Right lobe of liver (tissue), 6 donors: ENCODE measurements around the gene NLRP13. TPM values are rescaled to one million over a fixed set of nuclear protein-coding genes. Genes with fewer than 3 reads are reported as not detected.

Experiments used
- ATAC-seq, 4 donors: fragments of 200-7000 bp; cut with Tn5 transposase; one replicate each; pipeline ENCODE4 v1.9.1; 2020; ENCODE audit warnings: mild to moderate bottlenecking in 4 of 4, moderate library complexity in 4 of 4
- DNase-seq, 3 donors: peaks; one replicate each; pipeline ENCODE4 v3.0.0-alpha.2; 2020
- H3K27ac ChIP-seq, 3 donors: fragments of 200-600 bp; one replicate each; pipeline ENCODE4 v1.8.0; 2022
- H3K27me3 ChIP-seq, 2 donors: fragments of 200-600 bp; one replicate each; pipeline ENCODE4 v1.8.0; 2022
- H3K36me3 ChIP-seq, 4 donors: fragments of 200-600 bp; sonication (generic) in 1 of 4; one replicate each; pipeline versions ENCODE4 v1.5.1 to v1.8.0; 2017 to 2022; ENCODE audit warnings: control low read depth in 1 of 4
- H3K4me1 ChIP-seq, 4 donors: fragments of 200-600 bp; sonication (generic) in 1 of 4; one replicate each; pipeline versions ENCODE4 v1.5.1 to v1.8.0; 2017 to 2022; ENCODE audit warnings: control low read depth in 1 of 4
- H3K4me3 ChIP-seq, 3 donors: fragments of 200-600 bp; one replicate each; pipeline ENCODE4 v1.8.0; 2022
- H3K9me3 ChIP-seq, 4 donors: fragments of 200-600 bp; sonication (generic) in 1 of 4; one replicate each; pipeline versions ENCODE4 v1.5.1 to v1.8.0; 2017 to 2022; ENCODE audit warnings: control low read depth in 1 of 4
- POLR2A ChIP-seq: fragments of 450-650 bp; IDR thresholded peaks from one replicate; pipeline ENCODE4 v1.6.1; 2017; ENCODE audit warnings: antibody characterized with exemption, mild to moderate bottlenecking
- WGBS: methylation state at CpG from one replicate; pipeline ENCODE4 v1.1.6; 2018; ENCODE audit warnings: low coverage, low lambda C conversion rate; ENCODE audit not compliant: insufficient coverage; ENCODE audit errors: missing lambda C conversion rate; 5-methylcytosine and 5-hydroxymethylcytosine counted together
- intact Hi-C, 2 donors: fragments of 100-400 bp; cut with DNase I; formaldehyde crosslinking; loops; one replicate each; pipeline versions ENCODE4 v1.11.2 to v1.14.1; 2022
- long read RNA-seq: library from polyadenylated mRNA; unstranded; transcript quantifications from one replicate; pipeline ENCODE4 v2.0.0, GENCODE V29; 2019
- total RNA-seq, 6 experiments: library from RNA; depleted of rRNA in 2 of 6; stranded (reverse); fragments of >200 nt in 2 of 6; fragmentation: NEBNext Ultra II Directional in 3 of 6; extraction: Animal tissue kit (Norgen Biotek cat#: 25700) in 3 of 6; gene quantifications; one replicate each; pipeline versions ENCODE4 v1.1.0 to v1.2.4, GENCODE V29; 2016 to 2023
- TF ChIP-seq, protein P1 (sequence below), 4 donors: fragments of 200-600 bp in 3 of 4; fragments of 450-650 bp in 1 of 4; IDR thresholded peaks; one replicate each; pipeline versions ENCODE4 v1.5.1 to v1.8.0; 2016 to 2022; ENCODE audit warnings: antibody characterized with exemption in 4 of 4, mild to moderate bottlenecking in 2 of 4
- donor health status: DM: no; HTN: yes; CAD: no.
- donor health status: DM: no; HTN: no; CAD: no.
- donor health status: DM: no; HTN: no; CAD: no.
- donor health status: DM: no; HTN: yes; CAD: no.
- donor health status: DM: no; HTN: yes; CAD: no.

The NLRP13 gene, protein sequence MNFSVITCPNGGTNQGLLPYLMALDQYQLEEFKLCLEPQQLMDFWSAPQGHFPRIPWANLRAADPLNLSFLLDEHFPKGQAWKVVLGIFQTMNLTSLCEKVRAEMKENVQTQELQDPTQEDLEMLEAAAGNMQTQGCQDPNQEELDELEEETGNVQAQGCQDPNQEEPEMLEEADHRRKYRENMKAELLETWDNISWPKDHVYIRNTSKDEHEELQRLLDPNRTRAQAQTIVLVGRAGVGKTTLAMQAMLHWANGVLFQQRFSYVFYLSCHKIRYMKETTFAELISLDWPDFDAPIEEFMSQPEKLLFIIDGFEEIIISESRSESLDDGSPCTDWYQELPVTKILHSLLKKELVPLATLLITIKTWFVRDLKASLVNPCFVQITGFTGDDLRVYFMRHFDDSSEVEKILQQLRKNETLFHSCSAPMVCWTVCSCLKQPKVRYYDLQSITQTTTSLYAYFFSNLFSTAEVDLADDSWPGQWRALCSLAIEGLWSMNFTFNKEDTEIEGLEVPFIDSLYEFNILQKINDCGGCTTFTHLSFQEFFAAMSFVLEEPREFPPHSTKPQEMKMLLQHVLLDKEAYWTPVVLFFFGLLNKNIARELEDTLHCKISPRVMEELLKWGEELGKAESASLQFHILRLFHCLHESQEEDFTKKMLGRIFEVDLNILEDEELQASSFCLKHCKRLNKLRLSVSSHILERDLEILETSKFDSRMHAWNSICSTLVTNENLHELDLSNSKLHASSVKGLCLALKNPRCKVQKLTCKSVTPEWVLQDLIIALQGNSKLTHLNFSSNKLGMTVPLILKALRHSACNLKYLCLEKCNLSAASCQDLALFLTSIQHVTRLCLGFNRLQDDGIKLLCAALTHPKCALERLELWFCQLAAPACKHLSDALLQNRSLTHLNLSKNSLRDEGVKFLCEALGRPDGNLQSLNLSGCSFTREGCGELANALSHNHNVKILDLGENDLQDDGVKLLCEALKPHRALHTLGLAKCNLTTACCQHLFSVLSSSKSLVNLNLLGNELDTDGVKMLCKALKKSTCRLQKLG
- not detected for total RNA-seq
- long read RNA-seq = 0 reads

DNA sequence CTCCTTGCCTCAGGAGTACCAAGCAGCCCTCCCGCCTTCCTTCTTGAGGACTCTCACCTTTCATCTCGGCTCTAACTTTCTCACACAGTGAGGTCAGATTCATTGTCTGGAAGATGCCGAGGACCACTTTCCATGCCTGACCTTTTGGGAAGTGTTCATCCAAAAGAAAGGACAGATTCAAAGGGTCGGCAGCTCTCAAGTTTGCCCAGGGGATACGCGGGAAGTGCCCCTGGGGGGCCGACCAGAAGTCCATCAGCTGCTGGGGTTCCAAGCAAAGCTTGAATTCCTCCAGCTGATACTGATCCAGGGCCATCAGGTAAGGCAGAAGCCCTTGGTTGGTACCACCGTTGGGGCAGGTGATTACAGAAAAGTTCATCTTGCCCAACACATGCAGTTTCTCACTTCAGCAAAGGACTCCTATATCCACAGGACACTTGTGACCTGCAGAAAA lies at the start of gene NLRP13:
TSS of gene NLRP13 (minus strand) at position 401 of the 451 bp plus-strand sequence. CDS start at position 376, 25 bp downstream.
- H3K9me3 ChIP-seq = no peaks in the 10 kb centered on the region
- no peaks in the 10 kb centered on the region for H3K36me3 ChIP-seq
- intact Hi-C loops = no loop called here
- H3K4me1 ChIP-seq = no peaks in the 10 kb centered on the region
- no peak within 1 kb of the TSS for H3K27ac ChIP-seq
- H3K4me3 ChIP-seq = no peak within 1 kb of the TSS
- ATAC-seq (no peak), DNase-seq (no peak)
- TF ChIP-seq, protein P1, sequence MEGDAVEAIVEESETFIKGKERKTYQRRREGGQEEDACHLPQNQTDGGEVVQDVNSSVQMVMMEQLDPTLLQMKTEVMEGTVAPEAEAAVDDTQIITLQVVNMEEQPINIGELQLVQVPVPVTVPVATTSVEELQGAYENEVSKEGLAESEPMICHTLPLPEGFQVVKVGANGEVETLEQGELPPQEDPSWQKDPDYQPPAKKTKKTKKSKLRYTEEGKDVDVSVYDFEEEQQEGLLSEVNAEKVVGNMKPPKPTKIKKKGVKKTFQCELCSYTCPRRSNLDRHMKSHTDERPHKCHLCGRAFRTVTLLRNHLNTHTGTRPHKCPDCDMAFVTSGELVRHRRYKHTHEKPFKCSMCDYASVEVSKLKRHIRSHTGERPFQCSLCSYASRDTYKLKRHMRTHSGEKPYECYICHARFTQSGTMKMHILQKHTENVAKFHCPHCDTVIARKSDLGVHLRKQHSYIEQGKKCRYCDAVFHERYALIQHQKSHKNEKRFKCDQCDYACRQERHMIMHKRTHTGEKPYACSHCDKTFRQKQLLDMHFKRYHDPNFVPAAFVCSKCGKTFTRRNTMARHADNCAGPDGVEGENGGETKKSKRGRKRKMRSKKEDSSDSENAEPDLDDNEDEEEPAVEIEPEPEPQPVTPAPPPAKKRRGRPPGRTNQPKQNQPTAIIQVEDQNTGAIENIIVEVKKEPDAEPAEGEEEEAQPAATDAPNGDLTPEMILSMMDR (IDR thresholded peaks at IDR 0.05) = no peak
- no peak for TF ChIP-seq POLR2A
- no peaks in the 10 kb centered on the region for H3K27me3 ChIP-seq
- 54% methylated on average over 3 of the region's 8 CpGs for WGBS

DNA sequence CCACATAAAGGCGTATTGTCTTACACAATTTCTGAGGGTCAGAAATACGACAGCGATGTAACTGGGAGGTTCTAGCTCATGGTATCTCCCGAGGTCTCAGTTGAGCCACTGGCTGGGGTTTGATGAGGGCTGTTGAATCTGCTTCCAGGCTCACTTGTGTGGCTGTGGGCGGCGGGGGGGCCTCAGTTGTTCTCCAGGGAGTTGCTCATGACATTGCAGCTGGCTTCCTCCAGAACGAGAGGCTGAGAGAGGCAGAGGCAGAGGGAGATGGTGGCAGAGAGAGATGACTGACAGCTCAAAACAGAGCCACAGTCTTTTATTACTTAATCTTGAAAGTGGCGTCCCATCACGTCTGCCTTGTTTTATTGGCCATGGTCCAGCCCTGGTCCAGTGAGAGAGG lies 48.3 kb upstream of the NLRP13 start:
- Histone ChIP-seq H3K4me1 (no peaks in the 10 kb centered on the region), H3K4me3 (no peak overlapping the region), H3K27me3 (no peaks in the 10 kb centered on the region), H3K27ac (no peak overlapping the region), H3K9me3 (no peaks in the 10 kb centered on the region), H3K36me3 (no peaks in the 10 kb centered on the region)
- TF ChIP-seq, protein P1 (IDR thresholded peaks at IDR 0.05) = no peak
- TF ChIP-seq POLR2A = no peak
- ATAC-seq (no peak), DNase-seq (no peak)
- intact Hi-C loops = no loop called here
- 52% methylated on average over 7 of the region's 9 CpGs for WGBS

DNA sequence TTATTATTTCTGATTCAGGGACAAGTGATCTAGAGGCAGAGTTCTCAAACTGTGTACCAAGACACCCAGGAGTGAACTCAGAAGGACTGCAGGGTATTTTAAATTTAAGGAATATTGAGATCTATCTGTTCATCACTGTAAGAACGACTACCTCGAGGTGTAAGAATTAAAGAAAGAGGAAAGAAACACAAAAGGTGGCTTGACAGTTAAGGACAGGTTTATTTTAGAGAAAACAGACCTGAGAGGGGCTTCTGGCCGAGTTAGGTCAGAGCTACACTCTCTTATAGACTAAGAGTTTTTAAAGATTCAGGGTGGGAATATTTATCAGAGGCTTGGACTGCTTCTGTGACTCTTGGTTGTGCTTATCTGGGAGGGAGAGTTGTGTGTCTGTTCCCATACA lies 41.8 kb upstream of the NLRP13 start:
- intact Hi-C loops = no loop called here
- ATAC-seq = no peak
- no peak for TF ChIP-seq POLR2A
- H3K36me3 ChIP-seq = no peaks in the 10 kb centered on the region
- no peak overlapping the region for H3K27ac ChIP-seq
- no peak overlapping the region for H3K4me3 ChIP-seq
- DNase-seq = no peak
- H3K9me3 ChIP-seq = no peaks in the 10 kb centered on the region
- H3K27me3 ChIP-seq = no peaks in the 10 kb centered on the region
- no peaks in the 10 kb centered on the region for H3K4me1 ChIP-seq
- 13% methylated on average over 3 of the region's 3 CpGs for WGBS

DNA sequence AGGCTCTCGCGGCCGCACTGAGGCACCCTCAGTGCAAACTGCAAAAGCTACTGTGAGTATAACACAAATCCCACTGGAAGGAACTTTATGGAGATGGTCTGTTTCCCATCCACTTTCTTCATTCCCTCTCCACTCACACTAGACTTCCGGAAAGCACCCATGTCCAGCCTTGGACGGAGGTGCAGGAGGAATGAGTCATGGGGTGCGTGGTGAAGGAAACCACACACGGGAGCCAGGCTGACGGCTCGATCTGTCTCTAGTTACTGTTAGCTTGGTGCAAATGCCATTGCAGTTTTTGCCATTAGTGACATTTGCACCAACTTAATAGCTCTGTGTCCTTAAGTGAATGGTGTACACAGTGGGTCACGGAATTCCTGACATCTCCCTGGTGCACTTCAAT lies 30.1 kb upstream of the NLRP13 start:
- H3K4me1 ChIP-seq = no peaks in the 10 kb centered on the region
- H3K27me3 ChIP-seq = no peaks in the 10 kb centered on the region
- ATAC-seq = no peak
- no peak overlapping the region for H3K27ac ChIP-seq
- TF ChIP-seq POLR2A = no peak
- TF ChIP-seq, protein P1 (IDR thresholded peaks at IDR 0.05) = no peak
- H3K9me3 ChIP-seq = no peaks in the 10 kb centered on the region
- DNase-seq = no peak
- H3K4me3 ChIP-seq = no peak overlapping the region
- WGBS = 70% methylated on average over 5 of the region's 10 CpGs
- H3K36me3 ChIP-seq = no peaks in the 10 kb centered on the region
- intact Hi-C loops = no loop called here
